ENCODE results near the gene LRRC2.
"Not testable (repeated sequence)": the region's sequence is repeated elsewhere in the genome, so short reads cannot be mapped to it uniquely, and the experiment has no call there.

Gene LRRC2

DNA sequence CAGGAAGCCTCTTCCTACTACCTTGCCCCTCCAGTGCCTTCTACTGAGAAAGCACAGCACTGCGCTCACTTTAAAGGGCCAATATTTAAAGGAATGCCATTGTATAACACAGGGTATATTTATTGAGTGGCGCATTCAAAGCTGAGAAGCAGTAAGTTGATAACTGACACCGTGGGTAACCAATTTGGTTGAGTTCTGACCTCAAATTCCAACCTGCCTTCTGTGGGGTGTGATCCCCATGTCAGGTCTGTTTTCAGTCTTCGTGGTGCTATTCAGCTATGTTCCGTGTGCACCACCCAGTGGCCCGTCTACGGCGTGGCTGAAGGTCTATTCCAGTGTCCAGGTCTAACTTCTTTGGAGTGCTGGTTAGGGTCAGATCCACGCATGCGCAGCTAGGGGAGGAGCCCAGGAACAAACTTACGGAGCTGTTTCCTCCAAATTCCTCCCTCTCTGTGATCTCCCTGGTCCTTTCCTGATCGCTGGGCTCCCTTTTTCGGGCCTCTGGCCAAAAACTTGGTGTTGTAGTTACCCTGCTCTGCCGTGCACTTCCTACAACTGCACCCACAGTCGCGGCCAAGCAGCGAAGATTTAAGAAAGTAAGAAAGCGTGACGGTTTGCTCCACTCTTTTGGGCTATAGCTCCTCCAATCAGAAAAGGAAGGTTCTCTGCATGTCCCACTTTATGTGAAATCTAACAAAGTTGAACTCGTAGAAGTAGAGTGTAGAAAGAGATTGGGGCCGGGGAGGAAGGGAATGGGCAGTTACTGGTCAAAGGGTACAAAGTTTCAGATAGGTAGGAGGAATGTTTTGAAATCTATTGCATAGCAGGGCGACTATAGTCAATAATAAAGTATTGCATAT is 7.7 kb downstream of the LRRC2 start:
- peak; percentile 74 for FAIRE-seq
- DNase-seq (ENCODE audit: insufficient read length, low spot score), result peak; percentile 90

- FAIRE-seq (no peak), DNase-seq (ENCODE audit: insufficient read length, low spot score) (no peak)
Measured at GRCh38 chr3:46557814-46558183, 8.3 kb downstream of the LRRC2 start.

DNA sequence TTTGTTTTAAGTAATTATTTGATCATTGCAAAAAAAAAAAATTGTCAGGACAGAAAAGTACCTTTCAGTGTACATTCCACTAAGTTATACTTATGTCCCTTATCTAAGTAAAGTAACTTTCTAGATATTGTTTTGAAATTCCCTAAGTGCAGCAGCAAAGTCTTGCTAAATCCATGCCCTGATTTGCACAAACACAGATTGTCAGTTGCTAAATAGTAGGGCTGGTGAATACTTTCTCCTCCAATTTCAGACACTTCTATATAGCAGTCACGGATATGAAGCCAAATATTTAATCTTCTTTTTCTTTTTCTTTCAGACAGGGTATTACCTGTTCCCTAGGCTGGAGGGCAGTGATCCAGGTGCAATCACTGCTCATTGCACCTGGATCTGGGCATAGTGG is 12.9 kb downstream of the LRRC2 start:
- DNase-seq (ENCODE audit: insufficient read length, low spot score), result no peak
- FAIRE-seq, result no peak

DNA sequence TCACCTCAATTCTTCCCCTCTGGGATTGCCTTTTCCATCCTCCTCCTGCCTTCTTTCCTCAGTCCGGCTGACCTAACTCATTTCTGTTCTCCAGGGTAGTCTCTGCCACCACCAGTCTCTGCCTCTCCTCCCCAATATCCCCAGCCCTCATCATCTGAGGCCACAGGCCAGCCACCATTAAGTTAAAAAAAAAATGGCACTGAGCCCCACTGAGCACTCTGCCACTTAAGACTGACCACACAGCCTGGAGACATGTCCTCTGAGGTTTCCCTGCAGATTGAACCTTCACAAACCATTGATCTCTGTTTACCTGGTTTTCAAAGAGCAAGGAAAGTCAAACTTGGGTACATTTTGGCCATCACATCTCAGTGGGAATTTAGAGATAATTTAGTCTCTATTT is 13.6 kb downstream of the LRRC2 start:
- FAIRE-seq (no peak), DNase-seq (ENCODE audit: insufficient read length, low spot score) (no peak)

- no peak for DNase-seq (ENCODE audit: insufficient read length, low spot score)
- FAIRE-seq, result no peak
Measured at GRCh38 chr3:46551615-46552014, 14.5 kb downstream of the LRRC2 start.

DNA sequence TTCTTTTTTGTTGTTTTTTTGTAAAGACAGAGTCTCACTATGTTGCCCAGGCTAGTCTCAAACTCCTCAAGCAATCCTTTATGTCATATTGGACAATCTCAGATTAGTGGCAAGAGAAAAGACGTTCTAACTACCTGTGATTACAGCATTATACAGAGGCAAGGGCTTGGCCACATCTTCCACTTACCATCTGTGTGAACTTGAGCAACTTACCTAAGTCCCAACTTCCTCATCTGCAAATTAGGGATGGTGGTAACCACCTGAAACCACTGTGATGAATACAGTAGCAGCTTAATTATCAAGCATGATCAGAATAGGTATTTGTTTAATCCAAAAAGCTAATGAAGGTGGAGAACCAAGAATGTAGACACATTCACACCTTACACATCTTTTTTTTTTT is 16.1 kb downstream of the LRRC2 start:
- FAIRE-seq, result no peak
- no peak for DNase-seq (ENCODE audit: insufficient read length, low spot score)

GRCh38 chr3:46549408-46549904 is 16.6 kb downstream of the LRRC2 start:
- no peak for FAIRE-seq
- DNase-seq (ENCODE audit: insufficient read length, low spot score), result no peak

DNA sequence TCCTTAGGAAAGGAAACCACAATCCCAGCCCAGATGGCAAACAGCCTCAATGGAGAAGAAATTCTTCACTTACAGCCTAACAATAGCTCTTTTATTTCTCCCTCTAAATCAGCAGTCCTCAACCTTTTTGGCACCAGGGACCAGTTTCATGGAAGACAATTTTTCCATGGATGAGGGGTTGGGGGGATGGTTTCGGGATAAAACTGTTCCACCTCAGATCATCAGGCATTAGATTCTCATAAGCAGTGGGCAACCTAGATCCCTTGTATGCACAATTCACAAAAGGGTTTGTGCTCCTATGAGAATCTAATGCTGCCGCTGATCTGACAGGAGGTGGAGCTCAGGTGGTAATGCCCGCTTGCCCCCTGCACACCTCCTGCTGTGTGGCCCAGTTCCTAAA is 17.5 kb downstream of the LRRC2 start:
- FAIRE-seq; DNase-seq (ENCODE audit: insufficient read length, low spot score): not testable (repeated sequence)

DNA sequence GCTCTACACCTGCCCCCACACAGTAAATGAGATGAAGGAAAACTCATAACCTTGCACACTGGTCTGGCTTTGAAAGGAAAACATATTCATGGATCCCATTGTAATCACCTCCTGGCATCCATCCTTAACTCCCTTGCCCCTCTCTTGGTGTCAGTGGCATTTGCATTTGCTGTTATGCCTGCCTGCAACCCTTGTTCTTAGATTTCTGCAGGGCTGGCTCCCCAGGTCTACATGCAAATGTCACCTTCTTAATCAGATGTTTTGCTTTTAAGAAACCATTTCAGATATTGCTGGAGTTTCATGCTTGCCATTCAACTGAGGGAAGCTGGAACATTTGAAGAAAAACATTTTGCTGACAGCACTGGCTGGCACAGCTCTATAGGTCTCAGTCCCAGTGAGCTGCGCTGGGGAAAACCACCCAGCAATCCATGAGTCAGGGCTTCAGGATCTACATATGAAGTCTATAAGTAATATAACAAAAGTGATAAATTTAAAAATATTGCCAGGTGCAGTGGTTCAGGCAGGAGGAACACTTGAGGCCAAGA is 19.1 kb downstream of the LRRC2 start:
- FAIRE-seq (no peak), DNase-seq (ENCODE audit: insufficient read length, low spot score) (no peak)

DNA sequence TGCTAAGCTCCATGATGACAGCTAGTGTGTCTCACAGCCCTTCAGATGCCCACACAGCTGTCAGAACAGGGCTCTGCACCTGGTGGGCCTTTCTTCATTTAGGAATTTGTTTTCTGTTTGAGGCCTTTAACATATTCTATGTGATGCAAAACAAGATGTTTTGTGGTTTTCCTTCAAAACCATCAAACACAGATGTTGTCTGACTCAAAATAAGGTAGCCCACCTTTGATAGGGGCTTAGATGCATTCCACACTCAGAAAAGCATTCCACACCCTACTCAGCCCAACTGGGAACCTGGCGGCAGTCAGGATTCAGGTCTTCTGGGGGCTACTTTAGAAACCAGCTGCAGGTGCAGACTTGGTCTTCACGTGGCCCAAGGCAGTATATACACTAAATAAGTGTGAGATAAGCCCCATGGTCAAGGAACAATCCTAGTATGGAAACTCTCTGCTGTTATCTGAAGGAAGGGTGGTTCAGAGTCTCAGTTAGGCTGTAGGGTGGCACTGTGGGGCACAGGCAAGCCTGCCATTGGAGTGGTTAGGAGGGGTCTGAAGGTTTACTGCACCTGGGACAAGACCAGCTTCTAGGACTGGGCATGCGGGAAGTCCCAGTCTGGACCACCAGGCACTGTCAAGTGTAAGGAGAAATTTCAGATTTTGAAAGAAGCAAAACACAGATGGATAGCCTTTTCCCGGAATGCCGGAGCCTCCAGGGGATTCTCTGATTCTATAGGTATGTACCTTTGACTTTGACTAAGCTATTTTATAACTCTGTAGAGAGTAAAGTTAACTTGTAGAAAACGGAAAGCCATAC is 20.1 kb downstream of the LRRC2 start:
- no peak for DNase-seq (ENCODE audit: insufficient read length, low spot score)
- FAIRE-seq, result no peak

DNA sequence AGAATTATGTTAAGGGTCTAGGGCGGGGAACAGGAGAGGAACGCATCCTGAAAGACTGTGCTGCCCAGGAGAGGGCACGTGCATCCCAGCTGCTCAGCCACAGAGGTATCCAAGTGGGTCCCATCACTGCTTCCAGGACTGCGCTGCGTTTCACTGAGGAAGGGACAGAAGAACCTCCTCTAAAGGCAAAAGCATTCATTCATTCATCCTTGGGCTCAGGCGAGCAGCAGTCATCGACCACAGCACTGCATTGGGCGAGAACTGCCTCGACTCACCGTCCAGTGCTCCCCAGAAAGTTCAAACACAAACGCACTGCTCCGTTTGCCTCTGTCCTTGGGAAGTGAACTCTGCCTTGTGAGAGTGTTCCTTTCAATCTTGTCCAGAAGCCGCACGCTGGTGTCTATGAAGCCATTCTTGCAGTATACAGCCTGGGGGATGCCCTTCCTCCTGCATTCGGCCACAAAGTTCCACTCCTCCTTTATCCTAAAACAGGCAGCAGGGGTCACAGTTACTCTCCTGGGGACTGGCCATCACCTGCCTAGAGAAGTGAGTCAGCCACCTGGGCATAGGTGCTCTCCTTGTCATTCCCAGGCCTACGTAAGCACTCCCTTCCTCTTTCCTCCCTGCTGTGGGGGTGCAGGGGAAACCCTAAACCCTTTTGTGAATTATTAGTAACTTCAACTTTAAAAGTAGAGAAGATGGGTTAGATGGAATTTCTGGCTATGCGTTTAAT is 21.2 kb downstream of the LRRC2 start:
- DNase-seq (ENCODE audit: insufficient read length, low spot score) (no peak), FAIRE-seq (no peak)

DNA sequence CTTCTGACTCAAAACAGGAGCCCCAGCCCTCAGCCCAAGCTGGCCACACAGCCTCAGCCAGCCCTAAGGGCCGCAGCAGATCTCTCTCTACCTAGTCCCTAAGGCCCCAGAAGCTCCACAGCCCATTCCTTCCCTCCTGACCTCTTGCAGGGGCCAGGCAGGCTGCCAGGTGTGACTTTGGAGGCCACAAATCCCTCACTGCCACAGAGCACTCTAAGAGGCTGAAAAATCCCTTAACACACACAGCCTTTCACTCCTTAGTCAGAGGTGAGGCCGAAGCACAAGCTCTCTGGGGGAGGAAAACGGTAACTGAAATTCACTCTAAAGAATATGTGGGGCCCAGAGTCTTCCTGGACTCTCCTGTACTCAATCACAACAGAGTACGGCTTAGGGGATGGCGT is 23.3 kb downstream of the LRRC2 start:
- no peak for DNase-seq (ENCODE audit: insufficient read length, low spot score)
- no peak for FAIRE-seq

GRCh38 chr3:46542344-46542743 is 23.8 kb downstream of the LRRC2 start:
- no peak for DNase-seq (ENCODE audit: insufficient read length, low spot score)
- FAIRE-seq, result no peak

- DNase-seq (ENCODE audit: insufficient read length, low spot score), result no peak
- no peak for FAIRE-seq
Measured at GRCh38 chr3:46541835-46542234, 24.3 kb downstream of the LRRC2 start.

GRCh38 chr3:46540550-46540949 is 25.6 kb downstream of the LRRC2 start:
- DNase-seq (ENCODE audit: insufficient read length, low spot score), result no peak
- no peak for FAIRE-seq

- FAIRE-seq (no peak), DNase-seq (ENCODE audit: insufficient read length, low spot score) (no peak)
Measured at GRCh38 chr3:46539443-46540005, 26.6 kb downstream of the LRRC2 start.

DNA sequence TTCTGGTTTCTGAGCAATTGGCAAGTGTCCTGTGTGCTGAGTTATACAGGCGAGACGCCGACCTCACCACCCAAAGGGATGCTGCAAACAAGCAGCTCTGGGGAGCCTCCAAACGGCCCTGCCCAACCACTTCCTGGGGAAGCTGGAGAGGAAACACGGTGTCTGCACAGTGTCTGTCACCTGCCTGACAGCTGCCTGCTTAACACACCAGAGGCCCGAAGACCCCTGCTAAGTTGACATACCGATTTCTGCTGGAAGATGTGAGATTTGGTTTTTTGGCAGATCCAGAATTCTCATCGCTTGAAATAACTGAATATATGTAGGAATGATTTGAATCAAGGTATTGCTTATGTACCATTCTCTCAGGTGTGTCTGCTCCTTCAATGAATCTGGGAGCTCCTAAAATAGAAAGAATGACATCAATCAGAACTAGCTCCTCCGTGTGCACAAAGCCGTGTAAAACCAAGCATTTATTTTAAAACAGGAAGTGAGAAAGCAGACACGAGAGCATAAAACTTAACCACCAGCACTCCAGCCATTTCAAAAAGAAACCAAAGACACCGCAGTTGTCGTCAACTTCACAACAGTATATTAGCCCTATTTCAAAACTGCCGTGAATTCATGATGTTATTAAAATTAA is 27.2 kb downstream of the LRRC2 start:
- DNase-seq (ENCODE audit: insufficient read length, low spot score) (no peak), FAIRE-seq (no peak)

- not testable (repeated sequence) for DNase-seq (ENCODE audit: insufficient read length, low spot score); FAIRE-seq
Measured at GRCh38 chr3:46538425-46538802, 27.7 kb downstream of the LRRC2 start.

DNA sequence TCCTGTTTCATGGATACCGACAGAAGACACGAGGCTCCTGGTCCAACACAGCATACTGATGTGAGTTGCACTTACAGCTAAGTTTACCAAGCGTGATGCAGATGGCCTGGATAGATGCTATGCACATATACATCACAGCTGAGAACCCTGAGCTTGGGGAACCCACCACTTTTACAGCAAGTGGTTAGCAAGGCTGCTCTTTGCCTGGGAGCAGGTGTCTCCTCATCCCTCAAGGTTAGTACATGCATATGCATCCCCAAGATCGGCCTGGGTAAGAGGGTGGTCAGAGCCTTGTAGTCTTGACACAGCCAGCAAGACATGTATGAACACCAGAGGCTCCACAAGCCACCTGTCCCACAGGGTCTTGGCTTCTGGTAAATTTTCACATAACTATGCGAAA is 28.3 kb downstream of the LRRC2 start:
- DNase-seq (ENCODE audit: insufficient read length, low spot score) (no peak), FAIRE-seq (no peak)

DNA sequence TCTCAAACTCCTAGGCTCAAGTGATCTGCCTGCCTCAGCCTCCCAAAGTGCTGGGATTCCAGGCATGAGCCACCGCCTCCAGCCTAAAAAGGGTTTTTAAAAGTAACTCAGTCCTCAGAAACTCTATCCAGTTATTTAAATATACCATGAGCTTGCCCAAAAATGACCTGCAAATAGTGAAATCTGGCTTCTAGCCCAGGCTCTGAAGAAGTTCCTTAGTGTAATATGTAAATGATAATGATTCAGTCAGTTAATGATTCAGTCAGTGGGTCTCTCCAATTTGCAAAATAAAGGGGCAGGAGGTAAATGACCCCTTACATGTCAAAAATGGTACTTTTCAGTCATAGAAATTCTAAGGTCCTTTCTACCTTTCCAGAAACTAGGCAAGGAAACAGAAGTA is 28.8 kb downstream of the LRRC2 start:
- DNase-seq (ENCODE audit: insufficient read length, low spot score), result no peak
- FAIRE-seq, result no peak
